Mesendoderm (in vitro differentiated cells): ENCODE measurements around the gene RPS6KA4.

Experiments
- DNase-seq: peaks from one replicate; pipeline ENCODE4 v3.0.0; 2013
- H2AK5ac ChIP-seq: 2 replicates; pipeline ENCODE4 v1.6.1; 2013; ENCODE audit warnings: low read length, inconsistent platforms
- H2BK120ac ChIP-seq: 2 replicates; pipeline ENCODE4 v1.6.1; 2013; ENCODE audit warnings: low read depth, mild to moderate bottlenecking, low read length, moderate library complexity, mixed read lengths
- H2BK15ac ChIP-seq: replicated peaks from 2 replicates; pipeline ENCODE4 v1.6.1; 2013; ENCODE audit warnings: low read depth, mild to moderate bottlenecking, moderate library complexity
- H2BK5ac ChIP-seq: 2 replicates; pipeline ENCODE4 v1.6.1; 2013; ENCODE audit warnings: low read length, inconsistent platforms
- H3K18ac ChIP-seq: 2 replicates; pipeline ENCODE4 v1.6.1; 2013; ENCODE audit warnings: mild to moderate bottlenecking, low read length, mixed read lengths
- H3K23ac ChIP-seq: one replicate; pipeline ENCODE4 v1.6.1; 2013; ENCODE audit warnings: low read length
- H3K27ac ChIP-seq: 2 replicates; pipeline ENCODE4 v1.5.1; 2013; ENCODE audit warnings: low read depth, mild to moderate bottlenecking, inconsistent platforms, low read length, moderate library complexity
- H3K27me3 ChIP-seq: 2 replicates; pipeline ENCODE4 v1.6.1; 2013; ENCODE audit warnings: low read length, control low read depth, mild to moderate bottlenecking, inconsistent platforms; ENCODE audit not compliant: insufficient read depth, poor library complexity
- H3K36me3 ChIP-seq: 2 replicates; pipeline ENCODE4 v1.6.1; 2013; ENCODE audit warnings: low read length, inconsistent platforms; ENCODE audit not compliant: control insufficient read depth, insufficient read depth
- H3K4ac ChIP-seq: one replicate; pipeline ENCODE4 v1.6.1; 2013; ENCODE audit warnings: low read depth, mild to moderate bottlenecking, low read length, moderate library complexity
- H3K4me1 ChIP-seq: 2 replicates; pipeline ENCODE4 v1.6.1; 2013; ENCODE audit warnings: low read depth, low read length, inconsistent platforms; ENCODE audit not compliant: control insufficient read depth
- H3K4me2 ChIP-seq: 2 replicates; pipeline ENCODE4 v1.6.1; 2013; ENCODE audit warnings: low read length
- H3K4me3 ChIP-seq: 2 replicates; pipeline ENCODE4 v1.5.1; 2013; ENCODE audit warnings: mild to moderate bottlenecking, low read length
- H3K56ac ChIP-seq: one replicate; pipeline ENCODE4 v1.6.1; 2013; ENCODE audit warnings: low read length
- H3K79me1 ChIP-seq: 2 replicates; pipeline ENCODE4 v1.6.1; 2013; ENCODE audit warnings: low read length, inconsistent platforms
- H3K79me2 ChIP-seq: 2 replicates; pipeline ENCODE4 v1.6.1; 2013; ENCODE audit warnings: mild to moderate bottlenecking, low read length; ENCODE audit not compliant: control insufficient read depth, insufficient read depth
- H3K9ac ChIP-seq: 2 replicates; pipeline ENCODE4 v1.6.1; 2013; ENCODE audit warnings: low read length, inconsistent platforms
- H4K5ac ChIP-seq: one replicate; pipeline ENCODE4 v1.6.1; 2013; ENCODE audit warnings: low read length
- H4K8ac ChIP-seq: one replicate; pipeline ENCODE4 v1.6.1; 2013; ENCODE audit warnings: low read depth, mild to moderate bottlenecking, control low read depth, low read length, moderate library complexity
- WGBS: extraction: QIAGEN DNeasy Blood & Tissue Kit; methylation state at CpG from one replicate; pipeline ENCODE4 v1.1.7; 2013; ENCODE audit warnings: low lambda C conversion rate, missing lambda C conversion rate; ENCODE audit not compliant: insufficient coverage; ENCODE audit errors: extremely low coverage; 5-methylcytosine and 5-hydroxymethylcytosine counted together

Gene RPS6KA4

GRCh38 chr11:64364911-64365310, 5.9 kb downstream of the RPS6KA4 start:
- Histone ChIP-seq H3K27ac (no peak overlapping the region), H3K79me2 (no peaks in the 10 kb centered on the region), H2BK15ac (no peak overlapping the region), H4K8ac (no peak overlapping the region), H2AK5ac (no peak overlapping the region), H3K4me3 (no peak overlapping the region), H2BK5ac (no peak overlapping the region), H3K27me3 (no peaks in the 10 kb centered on the region), H3K4ac (no peak overlapping the region), H3K18ac (no peak overlapping the region), H3K4me2 (no peak overlapping the region), H4K5ac (no peak overlapping the region), H3K9ac (no peak overlapping the region), H3K36me3 (no peaks in the 10 kb centered on the region), H3K79me1 (peaks cover 1% of the 10 kb centered on the region), H3K23ac (no peak overlapping the region), H3K4me1 (no peaks in the 10 kb centered on the region), H2BK120ac (no peak overlapping the region), H3K56ac (no peak overlapping the region)
- DNase-seq = no peak
- WGBS = no CpG with 5 or more reads among the region's 4 CpGs

DNA sequence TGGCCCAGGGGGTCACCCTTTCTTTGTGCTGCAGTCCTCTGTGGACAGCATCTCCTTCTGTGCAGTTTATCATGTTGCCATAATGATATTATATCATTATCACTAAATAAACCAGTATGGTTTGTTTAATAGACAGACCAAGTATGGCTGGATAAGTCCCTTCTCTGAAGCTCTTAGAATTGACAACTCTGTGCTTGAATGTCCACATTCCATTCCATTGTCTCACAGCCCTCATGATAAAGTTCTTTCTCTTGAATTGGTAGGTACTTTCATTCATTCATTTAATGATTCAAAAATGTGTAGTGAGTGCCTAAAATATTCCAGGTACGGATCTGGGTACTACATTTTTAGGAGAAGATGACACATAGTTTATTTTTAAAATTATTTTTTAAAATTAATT, 7.8 kb downstream of the RPS6KA4 start:
- Histone ChIP-seq H2BK15ac (no peak overlapping the region), H4K5ac (no peak overlapping the region), H4K8ac (no peak overlapping the region), H3K4me3 (no peak overlapping the region), H3K56ac (no peak overlapping the region), H3K18ac (no peak overlapping the region), H2BK120ac (no peak overlapping the region), H3K4me1 (no peaks in the 10 kb centered on the region), H2BK5ac (no peak overlapping the region), H3K4me2 (no peak overlapping the region), H3K27ac (no peak overlapping the region), H3K79me2 (no peaks in the 10 kb centered on the region), H3K36me3 (no peaks in the 10 kb centered on the region), H3K4ac (no peak overlapping the region), H3K27me3 (no peaks in the 10 kb centered on the region), H3K79me1 (no peaks in the 10 kb centered on the region), H3K9ac (no peak overlapping the region), H2AK5ac (no peak overlapping the region), H3K23ac (no peak overlapping the region)
- no CpG with 5 or more reads among the region's 1 CpG for WGBS
- DNase-seq = no peak

- no peaks in the 10 kb centered on the region for H3K79me1 ChIP-seq
- no peak overlapping the region for H2BK120ac ChIP-seq
- H3K4me2 ChIP-seq = no peak overlapping the region
Observed at GRCh38 chr11:64367931-64368672, 9.1 kb downstream of the RPS6KA4 start.

DNA sequence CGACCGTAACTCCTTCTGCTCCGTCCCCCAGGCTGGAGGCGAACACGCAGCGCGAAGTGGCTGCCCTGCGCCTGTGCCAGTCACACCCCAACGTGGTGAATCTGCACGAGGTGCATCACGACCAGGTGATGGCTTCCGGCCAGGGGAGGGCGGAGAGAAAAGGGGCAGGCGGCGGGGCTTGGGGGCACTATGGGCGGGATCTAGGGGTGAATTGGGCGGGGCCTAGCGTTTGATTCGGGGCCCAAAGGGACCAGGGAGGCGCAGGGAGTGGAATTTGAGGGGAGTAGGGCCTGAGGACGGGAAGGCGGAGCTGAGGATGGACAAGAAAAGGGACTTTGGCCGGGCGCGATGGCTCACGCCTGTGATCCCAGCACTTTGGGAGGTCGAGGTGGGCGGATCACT, 9.7 kb downstream of the RPS6KA4 start:
- Histone ChIP-seq H3K4me2 (no peak overlapping the region), H2BK5ac (no peak overlapping the region), H3K9ac (no peak overlapping the region), H4K5ac (no peak overlapping the region), H2BK120ac (no peak overlapping the region), H2AK5ac (no peak overlapping the region), H3K4ac (no peak overlapping the region), H3K79me2 (no peaks in the 10 kb centered on the region), H3K27ac (no peak overlapping the region), H3K23ac (no peak overlapping the region), H3K79me1 (no peaks in the 10 kb centered on the region), H3K27me3 (no peaks in the 10 kb centered on the region), H3K4me1 (no peaks in the 10 kb centered on the region), H3K56ac (no peak overlapping the region), H3K4me3 (no peak overlapping the region), H3K36me3 (no peaks in the 10 kb centered on the region), H3K18ac (no peak overlapping the region), H2BK15ac (no peak overlapping the region), H4K8ac (no peak overlapping the region)
- no CpG with 5 or more reads among the region's 28 CpGs for WGBS
- DNase-seq = no peak

More at GRCh38 chr11:64367931-64368672, 9.1 kb downstream of the RPS6KA4 start:
- H3K36me3 ChIP-seq = no peaks in the 10 kb centered on the region
- DNase-seq = no peak
- H2BK5ac ChIP-seq = no peak overlapping the region
- H3K9ac ChIP-seq = no peak overlapping the region
- H3K23ac ChIP-seq = no peak overlapping the region
- H2BK15ac ChIP-seq = no peak overlapping the region
- no peak overlapping the region for H3K4me3 ChIP-seq
- H3K4me1 ChIP-seq = no peaks in the 10 kb centered on the region
- H3K27ac ChIP-seq = no peak overlapping the region
- no peak overlapping the region for H4K8ac ChIP-seq
- H3K56ac ChIP-seq = no peak overlapping the region
- H4K5ac ChIP-seq = no peak overlapping the region
- H3K4ac ChIP-seq = no peak overlapping the region
- no peak overlapping the region for H3K18ac ChIP-seq
- no peak overlapping the region for H2AK5ac ChIP-seq
- WGBS = no CpG with 5 or more reads among the region's 46 CpGs
- H3K27me3 ChIP-seq = no peaks in the 10 kb centered on the region
- no peaks in the 10 kb centered on the region for H3K79me2 ChIP-seq

DNA sequence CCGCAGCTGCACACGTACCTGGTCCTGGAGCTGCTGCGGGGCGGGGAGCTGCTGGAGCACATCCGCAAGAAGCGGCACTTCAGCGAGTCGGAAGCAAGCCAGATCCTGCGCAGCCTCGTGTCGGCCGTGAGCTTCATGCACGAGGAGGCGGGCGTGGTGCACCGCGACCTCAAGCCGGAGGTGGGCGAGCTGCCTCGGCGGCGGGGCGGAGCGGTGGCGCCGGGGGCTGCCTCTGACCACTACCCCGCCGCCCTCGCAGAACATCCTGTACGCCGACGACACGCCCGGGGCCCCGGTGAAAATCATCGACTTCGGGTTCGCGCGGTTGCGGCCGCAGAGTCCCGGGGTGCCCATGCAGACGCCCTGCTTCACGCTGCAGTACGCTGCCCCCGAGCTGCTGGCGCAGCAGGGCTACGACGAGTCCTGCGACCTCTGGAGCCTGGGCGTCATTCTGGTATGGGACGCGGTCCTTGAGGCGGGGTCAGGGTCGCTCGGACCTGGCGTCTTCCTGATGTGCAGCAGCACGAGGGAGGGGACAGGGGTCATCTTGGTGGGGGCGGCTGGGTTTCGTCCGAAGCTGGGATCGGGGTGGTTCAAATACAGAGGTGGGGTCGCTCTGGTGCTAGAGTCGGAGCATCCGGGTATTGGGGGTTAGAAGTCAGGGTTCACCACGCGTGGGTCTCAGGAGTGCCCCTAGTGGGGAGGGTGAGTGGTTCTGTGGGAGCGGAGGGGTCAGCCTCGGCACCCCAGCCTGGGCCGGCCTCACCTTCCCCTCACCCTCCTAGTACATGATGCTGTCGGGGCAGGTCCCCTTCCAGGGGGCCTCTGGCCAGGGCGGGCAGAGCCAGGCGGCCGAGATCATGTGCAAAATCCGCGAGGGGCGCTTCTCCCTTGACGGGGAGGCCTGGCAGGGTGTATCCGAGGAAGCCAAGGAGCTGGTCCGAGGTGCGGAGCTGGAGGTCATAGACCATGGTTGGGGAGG, 10.8 kb downstream of the RPS6KA4 start:
- Histone ChIP-seq H3K4me1 (no peaks in the 10 kb centered on the region), H3K27ac (no peak overlapping the region), H3K79me2 (no peaks in the 10 kb centered on the region), H3K27me3 (no peaks in the 10 kb centered on the region), H2AK5ac (no peak overlapping the region), H3K18ac (no peak overlapping the region), H4K5ac (no peak overlapping the region), H3K4ac (no peak overlapping the region), H3K23ac (no peak overlapping the region), H2BK5ac (no peak overlapping the region), H3K9ac (no peak overlapping the region), H3K4me2 (no peak overlapping the region), H3K4me3 (no peak overlapping the region), H2BK120ac (no peak overlapping the region), H3K79me1 (no peaks in the 10 kb centered on the region), H2BK15ac (no peak overlapping the region), H3K56ac (no peak overlapping the region), H4K8ac (no peak overlapping the region), H3K36me3 (no peaks in the 10 kb centered on the region)
- no peak for DNase-seq
- WGBS = no CpG with 5 or more reads among the region's 82 CpGs
